SH-SY5Y (cell line): ENCODE data around the gene ARHGEF40.

Source experiments
- GATA2 ChIP-seq: IDR thresholded peaks from 2 replicates; pipeline ENCODE4 v1.6.1; 2011; ENCODE audit warnings: mild to moderate bottlenecking, low read depth, low read length
- GATA3 ChIP-seq: IDR thresholded peaks from 2 replicates; pipeline ENCODE4 v1.6.1; 2011; ENCODE audit warnings: low read depth, mild to moderate bottlenecking, low read length, moderate library complexity

The ARHGEF40 gene

GRCh38 chr14:21070083-21070609 is at the start of gene ARHGEF40:
ARHGEF40 (plus strand) TSS chr14:21070304; CDS start chr14:21070397, 93 bp downstream.
- TF ChIP-seq GATA3 (no peak), GATA2 (no peak)

DNA sequence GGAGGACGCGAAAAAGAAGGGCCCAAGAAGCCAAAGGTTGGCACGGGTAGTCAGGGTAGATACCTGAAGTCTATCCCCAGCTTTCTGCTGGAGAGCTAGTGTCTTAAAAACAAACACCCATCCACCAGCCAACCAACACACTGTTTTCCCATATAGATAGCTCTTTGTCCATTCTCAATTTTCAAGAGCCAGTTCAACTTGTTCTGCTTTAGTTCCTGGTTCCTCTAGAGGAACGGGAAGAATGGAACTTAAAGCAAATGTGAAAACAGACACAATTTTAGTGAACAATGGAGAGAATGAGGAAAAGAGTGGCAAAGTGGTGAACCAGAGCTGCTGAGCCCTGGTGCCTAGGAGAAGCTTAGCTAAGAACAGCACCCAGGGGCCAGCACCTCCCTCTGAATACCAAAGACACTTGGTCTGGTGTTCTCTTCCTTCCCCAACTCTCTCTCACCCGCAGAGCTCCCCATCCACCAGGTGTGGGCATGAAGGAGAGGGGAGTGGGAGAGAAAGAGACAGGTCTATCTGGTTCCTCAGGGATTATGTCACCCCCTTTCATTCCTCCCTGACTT is 49.0 kb upstream of the ARHGEF40 start:
- TF ChIP-seq GATA2 (no peak), GATA3 (no peak)

DNA sequence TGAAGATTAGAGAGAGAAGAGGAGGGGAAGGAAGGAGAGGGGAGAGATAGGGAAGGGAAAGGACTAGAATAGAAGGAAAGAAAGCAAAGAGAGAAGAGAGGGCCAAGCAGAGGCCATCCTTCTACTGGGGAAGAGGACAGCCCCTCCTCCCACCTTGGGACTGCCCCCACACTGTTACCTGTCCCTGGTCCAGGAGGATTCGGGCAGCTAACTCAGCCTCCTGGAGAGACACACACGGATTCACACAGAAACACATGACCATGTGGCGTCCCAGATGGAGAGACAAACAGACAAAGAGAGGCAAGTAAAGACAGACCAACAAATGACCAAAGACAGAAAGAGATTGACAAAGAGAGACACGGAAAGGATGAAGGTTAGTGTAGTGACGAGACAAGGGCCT is 47.4 kb upstream of the ARHGEF40 start:
- no peak for TF ChIP-seq GATA3
- no peak for TF ChIP-seq GATA2

DNA sequence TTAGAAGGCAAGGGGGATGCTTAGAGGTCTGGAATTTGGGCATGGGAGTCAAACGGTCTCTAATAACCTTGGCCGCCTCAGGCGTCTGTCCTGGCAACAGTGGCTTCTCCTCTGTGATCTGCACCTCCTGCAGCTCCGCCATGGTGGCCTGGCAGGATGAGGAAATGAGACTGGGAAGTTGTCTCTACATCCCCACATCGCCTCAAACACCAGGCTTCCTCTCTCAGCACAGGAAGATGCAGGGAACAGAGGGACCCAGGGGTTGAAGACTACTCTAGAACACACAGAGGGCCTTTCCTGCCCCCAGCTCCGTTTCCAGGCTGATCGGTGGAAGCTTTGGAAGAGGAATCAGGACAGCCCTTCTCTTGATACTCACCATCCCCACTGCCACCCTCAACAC is 46.9 kb upstream of the ARHGEF40 start:
- TF ChIP-seq GATA2 (no peak), GATA3 (no peak)

DNA sequence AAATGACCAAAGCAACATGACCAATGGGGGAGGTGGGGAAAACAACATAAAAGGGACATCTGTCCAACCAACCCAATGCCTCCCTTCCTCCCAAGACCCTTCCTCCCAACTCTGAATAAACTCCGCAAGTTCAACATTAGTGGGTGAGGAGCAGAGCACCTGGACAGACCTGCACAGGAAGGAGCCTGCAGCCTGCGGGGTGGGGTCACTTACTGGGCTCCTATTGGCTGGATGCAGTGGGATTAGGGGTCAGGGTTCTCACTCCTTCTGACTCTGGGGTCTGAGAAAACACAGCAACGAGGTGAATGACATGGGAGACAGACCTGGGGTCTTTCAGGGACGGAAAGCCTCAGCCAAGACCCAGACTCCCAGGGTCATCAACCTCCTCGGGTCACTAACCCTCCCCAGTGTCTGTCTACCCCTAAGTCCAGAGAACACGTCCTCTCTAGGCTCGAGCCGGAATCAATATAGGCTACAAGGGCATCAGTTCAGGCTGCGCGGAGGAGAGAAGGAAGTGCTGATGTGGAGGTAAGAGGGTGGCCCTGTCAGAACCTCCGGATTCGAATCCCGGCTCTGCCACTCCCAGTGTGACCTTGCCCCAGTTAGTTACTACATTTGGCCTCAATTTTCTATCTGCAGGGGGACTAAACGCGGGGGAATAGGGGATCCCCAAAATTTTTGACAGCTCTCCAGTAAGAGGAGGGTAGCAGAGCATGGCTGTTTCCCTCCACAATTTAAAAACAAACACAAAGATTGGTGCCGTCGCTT is 46.1 kb upstream of the ARHGEF40 start:
- no peak for TF ChIP-seq GATA2
- no peak for TF ChIP-seq GATA3

- no peak for TF ChIP-seq GATA3
- no peak for TF ChIP-seq GATA2
Observed at GRCh38 chr14:21024585-21025370, 45.3 kb upstream of the ARHGEF40 start, which contains the start of gene NDRG2. NDRG2 (minus strand) TSS chr14:21025061; CDS start chr14:21023315, 1,746 bp downstream.

DNA sequence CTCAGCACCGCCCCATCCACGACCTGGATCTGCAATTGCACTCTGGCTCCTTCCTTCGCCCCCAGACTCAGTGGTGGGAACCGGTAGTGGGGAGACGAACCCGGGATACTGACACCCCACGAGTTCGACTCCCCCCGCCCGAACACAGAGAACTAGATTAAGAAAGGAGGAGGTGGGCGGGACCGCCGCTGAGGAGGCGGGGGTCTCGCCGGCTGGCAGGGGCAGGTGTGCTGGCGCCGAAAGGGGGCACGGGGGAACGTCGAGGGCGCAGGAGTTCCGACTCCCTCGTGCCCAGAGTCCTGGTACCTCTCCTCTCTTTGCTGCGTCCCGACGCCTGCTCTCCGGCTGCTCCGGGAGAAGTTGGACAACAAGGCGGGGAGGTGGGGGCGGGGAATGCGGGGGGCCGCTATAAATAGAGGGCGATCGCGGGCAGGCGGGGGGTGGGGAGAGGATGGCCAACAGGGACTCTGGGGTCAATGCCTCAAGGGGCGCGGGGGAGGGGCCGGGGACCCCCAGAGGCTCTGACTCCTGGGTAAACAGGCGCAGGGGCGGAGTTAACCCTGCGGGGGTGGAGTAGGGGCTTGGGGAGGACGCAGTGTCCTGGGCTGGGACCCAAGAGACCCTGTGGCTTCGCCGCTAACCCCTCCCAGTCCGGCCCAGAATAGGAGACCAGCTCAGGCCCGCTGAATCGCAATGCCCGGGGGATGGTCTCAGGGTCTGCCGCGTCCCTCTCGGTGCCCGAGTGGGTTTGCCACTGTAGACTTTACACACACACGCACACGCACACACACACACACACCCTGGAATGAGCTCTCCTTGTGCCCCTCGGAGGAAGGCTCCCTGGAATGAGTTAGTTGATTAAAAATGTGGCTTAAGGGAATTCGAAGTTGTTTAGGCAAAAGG is 44.5 kb upstream of the ARHGEF40 start:
- TF ChIP-seq GATA3: no peak
- no peak for TF ChIP-seq GATA2

- TF ChIP-seq GATA2: no peak
- no peak for TF ChIP-seq GATA3
Observed at GRCh38 chr14:21026274-21026987, 43.7 kb upstream of the ARHGEF40 start.

GRCh38 chr14:21026988-21027315 is 43.2 kb upstream of the ARHGEF40 start:
- no peak for TF ChIP-seq GATA3
- TF ChIP-seq GATA2: no peak

DNA sequence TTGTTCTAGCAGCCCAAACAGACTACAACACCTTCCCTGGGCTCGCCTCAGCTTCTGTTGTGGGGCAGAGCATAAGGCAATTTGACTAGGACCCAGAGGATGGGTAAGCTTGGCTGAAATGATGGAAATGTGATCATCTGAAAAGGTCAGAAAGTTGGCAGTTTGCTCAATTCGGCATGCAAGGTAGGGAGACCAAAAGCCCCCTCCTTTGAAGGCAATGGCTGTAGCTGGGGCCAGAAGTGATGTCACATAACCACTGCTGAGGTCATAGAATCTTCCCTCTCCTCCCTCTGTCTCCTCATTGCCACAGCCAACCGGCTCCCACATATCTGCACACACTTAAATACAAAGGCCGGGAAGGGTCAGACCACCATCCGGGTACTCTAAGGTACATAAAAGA is 40.2 kb upstream of the ARHGEF40 start, which contains the start of gene TPPP2:
Gene TPPP2, plus strand, starts transcription at position 301 of the 400 bp plus-strand sequence. CDS start 365 bp downstream, outside the sequence.
- TF ChIP-seq GATA2 (no peak), GATA3 (no peak)

GRCh38 chr14:21030531-21030930 is 39.6 kb upstream of the ARHGEF40 start:
- no peak for TF ChIP-seq GATA2
- TF ChIP-seq GATA3: no peak

- TF ChIP-seq GATA2 (no peak), GATA3 (no peak)
Observed at GRCh38 chr14:21032326-21033132, 37.6 kb upstream of the ARHGEF40 start.
